HFFc6 (cell line): ENCODE results near the gene ATP5F1D. TPM values are rescaled to one million over a fixed set of nuclear protein-coding genes. Genes with fewer than 3 reads are reported as not detected.

Experiments
- DNase-seq: peaks from one replicate; pipeline ENCODE4 v3.0.0-alpha.2; 2018
- H3K27ac Mint-ChIP-seq: 2 replicates; pipeline ENCODE4 v1.8.0; 2020; ENCODE audit warnings: mild to moderate bottlenecking, mixed read lengths
- H3K27me3 Mint-ChIP-seq: 2 replicates; pipeline ENCODE4 v1.8.0; 2021; ENCODE audit warnings: mild to moderate bottlenecking, moderate library complexity, mixed read lengths; ENCODE audit not compliant: insufficient read depth
- H3K36me3 Mint-ChIP-seq: 2 replicates; pipeline ENCODE4 v1.8.0; 2021; ENCODE audit warnings: low read depth, mixed read lengths
- H3K4me1 Mint-ChIP-seq: 2 replicates; pipeline ENCODE4 v1.8.0; 2020; ENCODE audit warnings: low read depth, mixed read lengths
- H3K4me3 Mint-ChIP-seq: 2 replicates; pipeline ENCODE4 v1.8.0; 2020; ENCODE audit warnings: mild to moderate bottlenecking, moderate library complexity, mixed read lengths
- H3K9me3 Mint-ChIP-seq: 2 replicates; pipeline ENCODE4 v1.8.0; 2020; ENCODE audit warnings: mild to moderate bottlenecking, mixed read lengths
- CTCF ChIP-seq: fragments of 200-600 bp; sonication (generic); IDR thresholded peaks from 2 replicates; pipeline ENCODE4 v1.5.0; 2021; ENCODE audit warnings: antibody characterized with exemption, mild to moderate bottlenecking
- total RNA-seq, 6 experiments: library from RNA; stranded (reverse); fragmentation: NEBNext Ultra II Directional; extraction: Animal tissue kit (Norgen Biotek cat#: 25700); gene quantifications; 2 replicates in 1 of 6; 3 replicates in 5 of 6; pipeline ENCODE4 v1.2.3, GENCODE V29; 2021

Gene ATP5F1D
- total RNA-seq, 6 experiments from 2014 or later = 190 to 243 (median 217) TPM

GRCh38 chr19:1234051-1234954 is 7.2 kb upstream of the ATP5F1D start:
- DNase-seq = no peak
- H3K36me3 Mint-ChIP-seq = no peaks in the 10 kb centered on the region
- H3K4me3 Mint-ChIP-seq = no peak overlapping the region
- H3K9me3 Mint-ChIP-seq = no peaks in the 10 kb centered on the region
- no peaks in the 10 kb centered on the region; the same call in 1 of the 2 replicates for H3K27me3 Mint-ChIP-seq
- peaks cover 6% of the 10 kb centered on the region; the same call in 1 of the 2 replicates for H3K4me1 Mint-ChIP-seq
- H3K27ac Mint-ChIP-seq = no peak overlapping the region
- TF ChIP-seq CTCF = no peak

GRCh38 chr19:1234955-1235380 is 6.6 kb upstream of the ATP5F1D start:
- H3K9me3 Mint-ChIP-seq = no peaks in the 10 kb centered on the region
- peaks cover 6% of the 10 kb centered on the region; the same call in 1 of the 2 replicates for H3K4me1 Mint-ChIP-seq
- no peak overlapping the region for H3K4me3 Mint-ChIP-seq
- no peak overlapping the region for H3K27ac Mint-ChIP-seq
- TF ChIP-seq CTCF = no peak
- H3K27me3 Mint-ChIP-seq = no peaks in the 10 kb centered on the region; the same call in 1 of the 2 replicates
- no peaks in the 10 kb centered on the region for H3K36me3 Mint-ChIP-seq
- no peak for DNase-seq

- Mint-ChIP-seq H3K4me3 (0 out of 2 replicates have a peak overlapping the region, but pooled peaks have one; percentile 13), H3K27ac (no peak overlapping the region), H3K36me3 (no peaks in the 10 kb centered on the region), H3K9me3 (no peaks in the 10 kb centered on the region), H3K4me1 (peaks cover 9% of the 10 kb centered on the region), H3K27me3 (no peaks in the 10 kb centered on the region; the same call in 1 of the 2 replicates)
- TF ChIP-seq CTCF = no peak
- DNase-seq = peak; percentile 35
These were observed 5.7 kb upstream of the ATP5F1D start for GRCh38 chr19:1235625-1236538.

GRCh38 chr19:1236576-1236975 is 5.0 kb upstream of the ATP5F1D start:
- Mint-ChIP-seq H3K27me3 (peaks cover 4% of the 10 kb centered on the region), H3K4me1 (peaks cover 16% of the 10 kb centered on the region), H3K27ac (no peak overlapping the region), H3K9me3 (no peaks in the 10 kb centered on the region), H3K4me3 (0 out of 2 replicates have a peak overlapping the region, but pooled peaks have one; percentile 13), H3K36me3 (no peaks in the 10 kb centered on the region)
- no peak for DNase-seq
- no peak for TF ChIP-seq CTCF

- peak overlapping the region; percentile 73 for H3K4me3 Mint-ChIP-seq
- no peak for TF ChIP-seq CTCF
- peaks cover 17% of the 10 kb centered on the region for H3K4me1 Mint-ChIP-seq
- no peaks in the 10 kb centered on the region for H3K36me3 Mint-ChIP-seq
- DNase-seq = no peak
- H3K27ac Mint-ChIP-seq = no peak overlapping the region
- H3K9me3 Mint-ChIP-seq = no peaks in the 10 kb centered on the region
- H3K27me3 Mint-ChIP-seq = peaks cover 4% of the 10 kb centered on the region
These were observed 4.4 kb upstream of the ATP5F1D start for GRCh38 chr19:1237027-1237659.
